ENCODE measurements around the gene CHST7. TPM values are rescaled to one million over a fixed set of nuclear protein-coding genes. Genes with fewer than 3 reads are reported as not detected.

Gene CHST7
- total RNA-seq, 3 donors from 2014 or later = 1.4 to 4.1 (median 2.7) TPM

DNA sequence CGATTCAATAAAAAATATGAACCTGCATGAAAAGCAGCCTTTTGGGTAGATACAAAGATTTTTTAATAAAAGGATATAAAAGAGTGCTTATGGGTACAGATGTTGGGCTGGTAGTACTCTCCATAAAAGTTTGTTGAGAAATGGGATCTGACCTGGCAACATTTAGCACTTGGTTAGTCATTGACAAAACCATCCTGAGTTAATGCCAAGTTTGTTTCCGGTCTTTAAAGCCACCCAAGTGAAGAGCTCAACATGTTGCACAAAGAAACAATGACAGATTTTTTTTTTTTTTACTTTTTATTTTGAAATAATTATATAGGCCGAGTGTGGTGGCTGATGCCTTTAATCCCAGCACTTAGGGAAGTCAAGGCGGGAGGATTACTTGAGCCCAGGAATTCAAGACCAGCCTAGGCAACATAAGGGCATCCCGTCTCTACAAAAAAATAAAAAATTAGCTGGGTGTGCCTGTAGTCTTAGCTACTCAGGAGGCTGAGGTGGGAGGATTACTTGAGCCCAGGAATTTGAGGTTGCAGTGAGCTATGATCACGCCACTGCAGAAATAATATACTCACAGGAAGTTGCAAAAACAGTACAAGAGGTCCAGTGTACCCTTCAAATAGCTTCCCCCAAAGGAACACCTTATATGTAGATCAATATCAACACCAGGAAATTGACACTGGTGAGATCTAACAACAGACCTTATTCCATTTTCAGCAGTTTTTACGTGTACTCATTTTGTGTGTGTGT is 16.6 kb downstream of the CHST7 start:
- intact Hi-C loops (cut with DNase I, micrococcal nuclease) = no loop called here
- no peak overlapping the region for H3K4me3 ChIP-seq
- DNase-seq (no peak), ATAC-seq (no peak)
- no peaks in the 10 kb centered on the region for H3K9me3 ChIP-seq
- H3K4me1 ChIP-seq (ENCODE audit: low read depth) = no peaks in the 10 kb centered on the region
- no peaks in the 10 kb centered on the region for H3K36me3 ChIP-seq (ENCODE audit: low read depth)
- no peak for TF ChIP-seq CTCF (IDR thresholded peaks at IDR 0.05)

DNA sequence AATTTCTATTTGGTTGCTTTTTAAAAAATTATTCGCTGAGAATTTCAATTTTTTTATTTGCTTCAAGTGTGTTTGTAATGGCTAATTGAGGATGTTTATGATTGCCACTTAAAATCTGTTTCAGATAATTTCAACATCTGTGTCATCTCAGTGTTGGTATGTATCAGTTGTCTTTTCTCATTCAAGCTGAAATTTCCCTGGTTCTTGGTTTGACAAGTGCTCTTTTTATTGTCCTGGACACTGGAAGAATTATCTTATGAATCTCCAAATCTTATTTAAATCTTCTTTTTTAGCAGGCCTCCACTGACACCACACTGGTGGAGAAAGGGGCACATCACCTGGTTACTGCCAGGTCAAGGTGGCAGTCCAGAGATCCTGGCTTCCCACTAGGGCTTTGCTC is 21.5 kb downstream of the CHST7 start:
- DNase-seq = no peak
- ATAC-seq = no peak
- H3K36me3 ChIP-seq (ENCODE audit: low read depth) = no peaks in the 10 kb centered on the region
- TF ChIP-seq CTCF (IDR thresholded peaks at IDR 0.05) = no peak
- intact Hi-C loops (cut with DNase I, micrococcal nuclease) = no loop called here
- no peaks in the 10 kb centered on the region for H3K4me1 ChIP-seq (ENCODE audit: low read depth)
- H3K4me3 ChIP-seq = no peak overlapping the region
- no peaks in the 10 kb centered on the region for H3K9me3 ChIP-seq

DNA sequence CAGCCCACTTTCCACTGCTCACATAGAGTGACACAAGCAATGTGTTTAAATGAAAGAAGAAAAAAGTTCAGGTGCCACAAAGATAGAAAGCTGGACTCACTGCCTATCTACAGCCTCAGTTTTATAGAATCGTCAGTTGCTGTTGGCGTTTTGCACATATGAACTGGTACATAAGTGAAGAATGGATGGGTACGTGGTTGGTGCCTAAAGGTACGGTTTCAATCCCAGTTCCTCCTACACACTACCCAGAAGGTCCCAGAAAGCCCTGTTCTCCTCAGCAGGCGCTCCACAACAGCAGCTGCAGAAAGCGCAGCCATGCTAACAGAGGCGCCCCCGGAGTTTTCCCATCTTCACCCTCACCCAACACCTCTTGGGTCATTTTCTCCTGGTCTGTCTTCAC is 23.6 kb downstream of the CHST7 start:
- no peak for ATAC-seq
- H3K9me3 ChIP-seq = no peaks in the 10 kb centered on the region
- no peak overlapping the region for H3K4me3 ChIP-seq
- H3K36me3 ChIP-seq (ENCODE audit: low read depth) = no peaks in the 10 kb centered on the region
- intact Hi-C loops (cut with DNase I, micrococcal nuclease) = no loop called here
- no peak for DNase-seq
- no peak for TF ChIP-seq CTCF (IDR thresholded peaks at IDR 0.05)
- H3K4me1 ChIP-seq (ENCODE audit: low read depth) = no peaks in the 10 kb centered on the region

DNA sequence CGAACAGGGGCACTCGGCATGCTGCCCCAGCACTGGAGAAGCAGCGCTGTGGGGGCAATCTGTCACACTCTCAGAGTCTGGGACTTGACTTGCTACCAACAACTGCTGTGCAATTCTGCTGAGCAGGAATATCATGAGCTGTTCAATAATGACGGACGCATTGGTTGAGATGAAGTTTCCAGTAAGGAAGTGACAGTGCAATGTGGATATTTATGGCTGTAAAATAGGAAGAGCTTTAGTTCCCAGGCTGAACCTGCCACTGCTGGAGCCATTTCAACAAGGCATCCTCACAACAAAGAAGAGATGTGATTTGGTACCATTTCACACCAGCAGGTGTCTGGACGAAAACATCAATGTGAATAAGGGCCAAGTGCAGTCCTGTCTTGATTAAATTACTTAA is 24.2 kb downstream of the CHST7 start:
- no peak for DNase-seq
- intact Hi-C loops (cut with DNase I, micrococcal nuclease) = no loop called here
- Histone ChIP-seq H3K4me1 (ENCODE audit: low read depth) (no peaks in the 10 kb centered on the region), H3K9me3 (no peaks in the 10 kb centered on the region), H3K36me3 (ENCODE audit: low read depth) (no peaks in the 10 kb centered on the region), H3K4me3 (no peak overlapping the region)
- no peak for ATAC-seq
- TF ChIP-seq CTCF (IDR thresholded peaks at IDR 0.05) = no peak

- Histone ChIP-seq H3K4me3 (no peak overlapping the region), H3K4me1 (ENCODE audit: low read depth) (no peaks in the 10 kb centered on the region), H3K9me3 (no peaks in the 10 kb centered on the region), H3K36me3 (ENCODE audit: low read depth) (no peaks in the 10 kb centered on the region)
- intact Hi-C loops (cut with DNase I, micrococcal nuclease) = no loop called here
- ATAC-seq (no peak), DNase-seq (no peak)
- no peak for TF ChIP-seq CTCF (IDR thresholded peaks at IDR 0.05)
Measured at GRCh38 chrX:46599051-46599560, 25.5 kb downstream of the CHST7 start.

Measured in mucosa of descending colon (tissue), 3 donors.